ENCODE data around the gene STRADA. TPM values are rescaled to one million over a fixed set of nuclear protein-coding genes. Genes with fewer than 3 reads are reported as not detected.

Gene STRADA
- total and polyA plus RNA-seq, 2 experiments from 2014 or later: 18.0 to 28.8 TPM

DNA sequence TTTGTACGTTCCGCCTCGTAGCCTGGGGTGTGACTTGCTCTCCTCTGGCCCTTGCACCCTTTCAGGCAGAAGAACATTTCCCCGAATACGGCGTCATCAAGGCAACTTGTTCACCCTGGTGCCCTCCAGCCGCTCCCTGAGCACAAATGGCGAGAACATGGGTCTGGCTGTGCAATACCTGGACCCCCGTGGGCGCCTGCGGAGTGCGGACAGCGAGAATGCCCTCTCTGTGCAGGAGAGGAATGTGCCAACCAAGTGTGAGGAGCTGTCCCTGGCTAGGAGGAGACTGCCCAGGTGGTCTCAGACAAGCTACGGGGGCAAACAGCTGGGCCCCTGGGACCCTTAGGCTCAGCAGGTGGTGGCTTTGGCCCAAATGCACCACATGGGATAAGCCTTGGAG lies 52.1 kb downstream of the STRADA start (continued):
- no peak for TF ChIP-seq ZNF462 (CRISPR knock-in tag; IDR thresholded peaks at IDR 0.05)
- TF ChIP-seq, protein P1, sequence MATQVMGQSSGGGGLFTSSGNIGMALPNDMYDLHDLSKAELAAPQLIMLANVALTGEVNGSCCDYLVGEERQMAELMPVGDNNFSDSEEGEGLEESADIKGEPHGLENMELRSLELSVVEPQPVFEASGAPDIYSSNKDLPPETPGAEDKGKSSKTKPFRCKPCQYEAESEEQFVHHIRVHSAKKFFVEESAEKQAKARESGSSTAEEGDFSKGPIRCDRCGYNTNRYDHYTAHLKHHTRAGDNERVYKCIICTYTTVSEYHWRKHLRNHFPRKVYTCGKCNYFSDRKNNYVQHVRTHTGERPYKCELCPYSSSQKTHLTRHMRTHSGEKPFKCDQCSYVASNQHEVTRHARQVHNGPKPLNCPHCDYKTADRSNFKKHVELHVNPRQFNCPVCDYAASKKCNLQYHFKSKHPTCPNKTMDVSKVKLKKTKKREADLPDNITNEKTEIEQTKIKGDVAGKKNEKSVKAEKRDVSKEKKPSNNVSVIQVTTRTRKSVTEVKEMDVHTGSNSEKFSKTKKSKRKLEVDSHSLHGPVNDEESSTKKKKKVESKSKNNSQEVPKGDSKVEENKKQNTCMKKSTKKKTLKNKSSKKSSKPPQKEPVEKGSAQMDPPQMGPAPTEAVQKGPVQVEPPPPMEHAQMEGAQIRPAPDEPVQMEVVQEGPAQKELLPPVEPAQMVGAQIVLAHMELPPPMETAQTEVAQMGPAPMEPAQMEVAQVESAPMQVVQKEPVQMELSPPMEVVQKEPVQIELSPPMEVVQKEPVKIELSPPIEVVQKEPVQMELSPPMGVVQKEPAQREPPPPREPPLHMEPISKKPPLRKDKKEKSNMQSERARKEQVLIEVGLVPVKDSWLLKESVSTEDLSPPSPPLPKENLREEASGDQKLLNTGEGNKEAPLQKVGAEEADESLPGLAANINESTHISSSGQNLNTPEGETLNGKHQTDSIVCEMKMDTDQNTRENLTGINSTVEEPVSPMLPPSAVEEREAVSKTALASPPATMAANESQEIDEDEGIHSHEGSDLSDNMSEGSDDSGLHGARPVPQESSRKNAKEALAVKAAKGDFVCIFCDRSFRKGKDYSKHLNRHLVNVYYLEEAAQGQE (IDR thresholded peaks at IDR 0.05; ENCODE audit: unreplicated experiment): no peak
- no peak for TF ChIP-seq EZH2 (IDR thresholded peaks at IDR 0.05; ENCODE audit: low read depth, unreplicated experiment)
- TF ChIP-seq ETS1 (IDR thresholded peaks at IDR 0.05): no peak
- no peak for TF ChIP-seq CREB1 (CRISPR knock-in tag; IDR thresholded peaks at IDR 0.05; ENCODE audit: low read depth)
- TF ChIP-seq ZNF331 (CRISPR knock-in tag; IDR thresholded peaks at IDR 0.05; ENCODE audit: low read depth): no peak
- no peak for TF ChIP-seq JUNB (IDR thresholded peaks at IDR 0.05; ENCODE audit: unreplicated experiment)
- TF ChIP-seq EZH2phosphoT487 (IDR thresholded peaks at IDR 0.05; ENCODE audit: unreplicated experiment): no peak
- TF ChIP-seq NANOG (IDR thresholded peaks at IDR 0.05; ENCODE audit: borderline replicate concordance): no peak
- TF ChIP-seq CTCF (conservative IDR thresholded peaks at IDR 0.05; ENCODE audit: low read depth in 2 of 2): no peak
- no peak for TF ChIP-seq STAT1 (IDR thresholded peaks at IDR 0.05; ENCODE audit: unreplicated experiment)
